Neural cell (in vitro differentiated cells): ENCODE measurements around the gene SPSB3.

ENCODE experiments used
- POLR2AphosphoS5 ChIP-seq: IDR thresholded peaks from 2 replicates; pipeline ENCODE4 v1.6.1; 2012
- TF ChIP-seq, protein P1 (sequence below): fragments of 450-650 bp; IDR thresholded peaks from 2 replicates; pipeline ENCODE4 v1.5.1; 2014; ENCODE audit warnings: antibody characterized with exemption, mild to moderate bottlenecking, moderate library complexity; ENCODE audit not compliant: poor library complexity, severe bottlenecking

DNA sequence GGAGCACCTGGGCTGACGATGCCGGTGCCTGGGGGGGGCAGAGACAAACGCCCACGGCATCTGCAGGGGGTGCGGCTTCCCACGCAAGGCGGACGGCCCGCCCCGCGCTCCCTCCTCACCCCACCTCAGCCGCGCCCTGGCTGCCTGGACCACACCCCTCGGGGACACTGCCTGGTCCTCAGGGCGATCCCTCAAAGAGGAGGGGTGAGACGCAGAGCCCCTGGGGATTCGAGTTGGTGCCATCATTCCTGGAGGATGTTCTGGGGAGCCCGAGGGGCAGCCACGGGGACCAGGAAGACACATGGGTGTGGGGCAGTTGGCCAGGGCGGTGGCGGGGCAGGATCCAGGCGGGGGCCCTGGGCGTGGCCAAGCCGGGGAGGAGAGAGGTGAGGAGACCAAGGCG lies 7.3 kb upstream of the SPSB3 start:
- no peak for TF ChIP-seq POLR2AphosphoS5
- TF ChIP-seq, protein P1, sequence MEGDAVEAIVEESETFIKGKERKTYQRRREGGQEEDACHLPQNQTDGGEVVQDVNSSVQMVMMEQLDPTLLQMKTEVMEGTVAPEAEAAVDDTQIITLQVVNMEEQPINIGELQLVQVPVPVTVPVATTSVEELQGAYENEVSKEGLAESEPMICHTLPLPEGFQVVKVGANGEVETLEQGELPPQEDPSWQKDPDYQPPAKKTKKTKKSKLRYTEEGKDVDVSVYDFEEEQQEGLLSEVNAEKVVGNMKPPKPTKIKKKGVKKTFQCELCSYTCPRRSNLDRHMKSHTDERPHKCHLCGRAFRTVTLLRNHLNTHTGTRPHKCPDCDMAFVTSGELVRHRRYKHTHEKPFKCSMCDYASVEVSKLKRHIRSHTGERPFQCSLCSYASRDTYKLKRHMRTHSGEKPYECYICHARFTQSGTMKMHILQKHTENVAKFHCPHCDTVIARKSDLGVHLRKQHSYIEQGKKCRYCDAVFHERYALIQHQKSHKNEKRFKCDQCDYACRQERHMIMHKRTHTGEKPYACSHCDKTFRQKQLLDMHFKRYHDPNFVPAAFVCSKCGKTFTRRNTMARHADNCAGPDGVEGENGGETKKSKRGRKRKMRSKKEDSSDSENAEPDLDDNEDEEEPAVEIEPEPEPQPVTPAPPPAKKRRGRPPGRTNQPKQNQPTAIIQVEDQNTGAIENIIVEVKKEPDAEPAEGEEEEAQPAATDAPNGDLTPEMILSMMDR, result no peak
